Muscle of leg (tissue), 11 donors: ENCODE data around the gene ZNF836. TPM values are rescaled to one million over a fixed set of nuclear protein-coding genes. Genes with fewer than 3 reads are reported as not detected.

Source experiments
- DNase-seq: peaks from one replicate; pipeline ENCODE4 v3.0.0; 2013
- H3K27ac ChIP-seq: one replicate; pipeline ENCODE4 v1.5.1; 2013; ENCODE audit warnings: mild to moderate bottlenecking, low read length, control low read depth
- H3K27me3 ChIP-seq: one replicate; pipeline ENCODE4 v1.6.1; 2013; ENCODE audit warnings: low read length; ENCODE audit not compliant: control insufficient read depth, insufficient read depth
- H3K36me3 ChIP-seq: one replicate; pipeline ENCODE4 v1.6.1; 2013; ENCODE audit warnings: low read length; ENCODE audit not compliant: control insufficient read depth, insufficient read depth
- H3K4me1 ChIP-seq: one replicate; pipeline ENCODE4 v1.6.1; 2013; ENCODE audit warnings: low read length; ENCODE audit not compliant: control insufficient read depth, insufficient read depth
- H3K4me3 ChIP-seq: one replicate; pipeline ENCODE4 v1.5.1; 2013; ENCODE audit warnings: low read length, control low read depth
- H3K9me3 ChIP-seq: replicated peaks from 2 replicates; pipeline ENCODE4 v1.6.1; 2013; ENCODE audit warnings: low read depth, low read length; ENCODE audit not compliant: control insufficient read depth
- WGBS: methylation state at CpG from one replicate; pipeline ENCODE4 v1.1.5; 2013; ENCODE audit warnings: missing lambda C conversion rate; ENCODE audit not compliant: insufficient coverage; 5-methylcytosine and 5-hydroxymethylcytosine counted together
- polyA plus RNA-seq, 8 donors: library from polyadenylated mRNA; unstranded; fragments of 120-200 nt; gene quantifications; one replicate each; pipeline versions ENCODE4 v1.2.1 to v1.2.3, GENCODE V29; 2013; ENCODE audit warnings: inconsistent platforms in 1 of 8, low replicate concordance in 1 of 8; ENCODE audit not compliant: insufficient read length in 8 of 8, insufficient read depth in 1 of 8
- total RNA-seq: library from RNA; stranded (reverse); fragments of 120-200 nt; gene quantifications from one replicate; pipeline ENCODE4 v1.2.4, GENCODE V29; 2013

Gene ZNF836
- total and polyA plus RNA-seq, 9 donors: 6.5 to 15.4 (median 7.9) TPM

GRCh38 chr19:52189735-52190486 is 18.5 kb upstream of the ZNF836 start, which contains the start of gene PPP2R1A:
Gene PPP2R1A (plus strand): TSS chr19:52190052. CDS start chr19:52190097, 45 bp downstream.
- WGBS: under 1% methylated on average over 61 of the region's 70 CpGs
- Histone ChIP-seq H3K4me1 (peaks cover 26% of the 10 kb centered on the region), H3K4me3 (peak within 1 kb of the TSS; percentile 98), H3K27me3 (no peaks in the 10 kb centered on the region), H3K36me3 (peaks cover 23% of the 10 kb centered on the region), H3K27ac (peak within 1 kb of the TSS; percentile 94), H3K9me3 (no peaks in the 10 kb centered on the region)
- DNase-seq: peak; percentile 100

GRCh38 chr19:52188822-52189734 is 17.7 kb upstream of the ZNF836 start:
- H3K27me3 ChIP-seq: no peaks in the 10 kb centered on the region
- H3K4me1 ChIP-seq: peaks cover 26% of the 10 kb centered on the region
- H3K9me3 ChIP-seq: no peaks in the 10 kb centered on the region
- H3K27ac ChIP-seq: peak overlapping the region; percentile 94
- peaks cover 15% of the 10 kb centered on the region for H3K36me3 ChIP-seq
- no peak for DNase-seq
- peak overlapping the region; percentile 48 for H3K4me3 ChIP-seq
- 3% methylated on average over 28 of the region's 32 CpGs for WGBS

GRCh38 chr19:52187407-52187806 is 16.0 kb upstream of the ZNF836 start:
- WGBS: no CpG with 5 or more reads among the region's 1 CpG
- Histone ChIP-seq H3K4me3 (no peak overlapping the region), H3K9me3 (no peaks in the 10 kb centered on the region), H3K36me3 (peaks cover 4% of the 10 kb centered on the region), H3K27ac (no peak overlapping the region), H3K4me1 (peaks cover 26% of the 10 kb centered on the region), H3K27me3 (no peaks in the 10 kb centered on the region)
- no peak for DNase-seq

- Histone ChIP-seq H3K27ac (no peak overlapping the region), H3K27me3 (no peaks in the 10 kb centered on the region), H3K4me1 (peaks cover 8% of the 10 kb centered on the region), H3K36me3 (no peaks in the 10 kb centered on the region), H3K4me3 (no peak overlapping the region), H3K9me3 (no peaks in the 10 kb centered on the region)
- WGBS: 80% methylated on average over 6 of the region's 10 CpGs
- DNase-seq: no peak
These were observed 5.2 kb upstream of the ZNF836 start for GRCh38 chr19:52176574-52176973.

GRCh38 chr19:52172347-52172746 is 926 bp upstream of the ZNF836 start:
- 100% methylated on average over 1 of the region's 1 CpG for WGBS
- H3K4me3 ChIP-seq: no peak overlapping the region
- H3K27me3 ChIP-seq: no peaks in the 10 kb centered on the region
- H3K27ac ChIP-seq: no peak overlapping the region
- H3K9me3 ChIP-seq: no peaks in the 10 kb centered on the region
- no peak for DNase-seq
- H3K4me1 ChIP-seq: peaks cover 17% of the 10 kb centered on the region
- peaks cover 11% of the 10 kb centered on the region for H3K36me3 ChIP-seq

GRCh38 chr19:52170863-52171320 is 529 bp downstream of the ZNF836 start:
- Histone ChIP-seq H3K36me3 (peaks cover 14% of the 10 kb centered on the region), H3K4me3 (peak overlapping the region; percentile 95), H3K27me3 (no peaks in the 10 kb centered on the region), H3K9me3 (no peaks in the 10 kb centered on the region), H3K27ac (peak overlapping the region; percentile 94), H3K4me1 (peaks cover 17% of the 10 kb centered on the region)
- DNase-seq: peak; percentile 32
- WGBS: 1% methylated on average over 22 of the region's 22 CpGs

- 5% methylated on average over 5 of the region's 5 CpGs for WGBS
- no peak for DNase-seq
- peak overlapping the region; percentile 94 for H3K27ac ChIP-seq
- H3K36me3 ChIP-seq: peaks cover 17% of the 10 kb centered on the region
- H3K4me3 ChIP-seq: peak overlapping the region; percentile 95
- no peaks in the 10 kb centered on the region for H3K27me3 ChIP-seq
- no peaks in the 10 kb centered on the region for H3K9me3 ChIP-seq
- peaks cover 17% of the 10 kb centered on the region for H3K4me1 ChIP-seq
These were observed 1.1 kb downstream of the ZNF836 start for GRCh38 chr19:52170304-52170703.

- H3K27ac ChIP-seq: no peak overlapping the region
- peaks cover 25% of the 10 kb centered on the region for H3K36me3 ChIP-seq
- no CpG with 5 or more reads among the region's 15 CpGs for WGBS
- H3K9me3 ChIP-seq: peaks cover 63% of the 10 kb centered on the region
- no peaks in the 10 kb centered on the region for H3K4me1 ChIP-seq
- H3K4me3 ChIP-seq: no peak overlapping the region
- no peak for DNase-seq
- H3K27me3 ChIP-seq: no peaks in the 10 kb centered on the region
These were observed 15.6 kb downstream of the ZNF836 start for GRCh38 chr19:52155596-52156359.

GRCh38 chr19:52148256-52148655 is 23.2 kb downstream of the ZNF836 start:
- H3K4me1 ChIP-seq: no peaks in the 10 kb centered on the region
- H3K9me3 ChIP-seq: peaks cover 13% of the 10 kb centered on the region
- peaks cover under 1% of the 10 kb centered on the region for H3K36me3 ChIP-seq
- H3K4me3 ChIP-seq: no peak overlapping the region
- no peak for DNase-seq
- H3K27ac ChIP-seq: no peak overlapping the region
- H3K27me3 ChIP-seq: no peaks in the 10 kb centered on the region
